H1 (cell line): ENCODE results near the gene CLDN7. TPM values are rescaled to one million over a fixed set of nuclear protein-coding genes. Genes with fewer than 3 reads are reported as not detected.

ENCODE experiments used
- CTCF ChIA-PET: fragments of 300-600 bp; sonication (Branson Sonifier 250); formaldehyde crosslinking; loops from one replicate; lab custom pipeline; 2021; ENCODE audit not compliant: partially characterized antibody; lab: Charles Lee
- POLR2A ChIA-PET: fragments of 300-600 bp; sonication (Branson Sonifier 250); formaldehyde crosslinking; loops from one replicate; lab custom pipeline; 2021; ENCODE audit warnings: inconsistent platforms; ENCODE audit not compliant: partially characterized antibody; lab: Charles Lee
- DNase-seq, 2 experiments: peaks; one replicate each; pipeline versions ENCODE4 v3.0.0 to v3.0.0-alpha.2; 2010 to 2022; ENCODE audit warnings: low spot score in 2 of 2, low read depth in 1 of 2, mixed read lengths in 1 of 2
- FAIRE-seq: peaks from 2 replicates; lab custom pipeline; 2011; peaks lifted over from hg19 to GRCh38; lab: Jason Lieb, UNC
- H2AFZ ChIP-seq: 2 replicates; pipeline ENCODE4 v1.8.1; 2012; ENCODE audit warnings: low read length, inconsistent platforms
- H2AK5ac ChIP-seq: 2 replicates; pipeline ENCODE4 v1.6.1; 2013; ENCODE audit warnings: low read depth, low read length
- H2BK120ac ChIP-seq: replicated peaks from 2 replicates; pipeline ENCODE3; 2013; ENCODE audit warnings: low read depth, low read length, inconsistent platforms
- H2BK12ac ChIP-seq: 2 replicates; pipeline ENCODE4 v1.6.1; 2013; ENCODE audit warnings: low read depth, low read length
- H2BK15ac ChIP-seq: 2 replicates; pipeline ENCODE4 v1.6.1; 2013; ENCODE audit warnings: low read length
- H2BK20ac ChIP-seq: 2 replicates; pipeline ENCODE4 v1.6.1; 2013; ENCODE audit warnings: low read length
- H2BK5ac ChIP-seq: 2 replicates; pipeline ENCODE4 v1.6.1; 2013; ENCODE audit warnings: low read depth, low read length
- H3K14ac ChIP-seq: 2 replicates; pipeline ENCODE4 v1.6.1; 2013; ENCODE audit warnings: inconsistent platforms; ENCODE audit not compliant: insufficient read length
- H3K18ac ChIP-seq: 2 replicates; pipeline ENCODE4 v1.6.1; 2013; ENCODE audit warnings: low read length; ENCODE audit errors: extremely low read depth
- H3K23ac ChIP-seq: 2 replicates; pipeline ENCODE4 v1.6.1; 2013; ENCODE audit warnings: inconsistent platforms; ENCODE audit not compliant: insufficient read length
- H3K23me2 ChIP-seq: 2 replicates; pipeline ENCODE4 v1.6.1; 2013; ENCODE audit warnings: low read depth, low read length
- H3K27ac ChIP-seq: 2 replicates; pipeline ENCODE4 v1.6.1; 2011; ENCODE audit warnings: low read depth, low read length, inconsistent platforms
- H3K27me3 ChIP-seq, 4 experiments: replicated peaks in 1 of 4; 1 replicate in 1 of 4; 2 replicates in 3 of 4; pipeline versions ENCODE4 v1.6.1 to v1.8.1; 2011 to 2013; ENCODE audit warnings: low read length in 3 of 4, mild to moderate bottlenecking in 3 of 4, inconsistent platforms in 2 of 4, mixed read lengths in 2 of 4, moderate library complexity in 1 of 4; ENCODE audit not compliant: control insufficient read depth in 3 of 4, insufficient read depth in 3 of 4; ENCODE audit errors: extremely low read depth in 1 of 4
- H3K36me3 ChIP-seq, 4 experiments: 2 replicates each; pipeline versions ENCODE4 v1.6.1 to v1.8.1; 2011 to 2013; ENCODE audit warnings: mild to moderate bottlenecking in 4 of 4, low read length in 3 of 4, moderate library complexity in 2 of 4, control low read depth in 1 of 4, inconsistent platforms in 1 of 4; ENCODE audit not compliant: insufficient read depth in 4 of 4, control insufficient read depth in 2 of 4
- H3K4ac ChIP-seq: replicated peaks from 2 replicates; pipeline ENCODE3; 2013; ENCODE audit warnings: low read length, low read depth, mixed read lengths, inconsistent platforms; ENCODE audit not compliant: insufficient read length
- H3K4me1 ChIP-seq, 4 experiments: replicated peaks in 1 of 4; 1 replicate in 1 of 4; 2 replicates in 3 of 4; pipeline versions ENCODE4 v1.6.1 to v1.8.1; 2011 to 2013; ENCODE audit warnings: low read length in 3 of 4, inconsistent platforms in 2 of 4, mixed read lengths in 1 of 4; ENCODE audit not compliant: insufficient read depth in 4 of 4, control insufficient read depth in 3 of 4
- H3K4me2 ChIP-seq, 2 experiments: 2 replicates each; pipeline versions ENCODE4 v1.6.1 to v1.8.1; 2011 to 2013; ENCODE audit warnings: low read depth in 2 of 2, low read length in 2 of 2, control low read depth in 1 of 2, inconsistent platforms in 1 of 2, mild to moderate bottlenecking in 1 of 2; ENCODE audit not compliant: insufficient read depth in 1 of 2
- H3K4me3 ChIP-seq, 4 experiments: fragments of 200-600, 300-600 bp in 1 of 4; sonication (generic), shearing (Covaris generic), sonication (Bioruptor Twin) in 1 of 4; 2 replicates each; pipeline versions ENCODE4 v1.5.1 to v1.8.1; 2011 to 2016; ENCODE audit warnings: low read length in 4 of 4, low read depth in 3 of 4, control low read depth in 2 of 4, inconsistent platforms in 2 of 4, mild to moderate bottlenecking in 2 of 4, mixed read lengths in 1 of 4, moderate library complexity in 1 of 4; ENCODE audit not compliant: insufficient read depth in 2 of 4; ENCODE audit errors: extremely low read depth in 1 of 4
- H3K56ac ChIP-seq: replicated peaks from 2 replicates; pipeline ENCODE3; 2013; ENCODE audit warnings: low read depth, mild to moderate bottlenecking, mixed read lengths, low read length, inconsistent platforms; ENCODE audit not compliant: insufficient read length
- H3K79me1 ChIP-seq: 2 replicates; pipeline ENCODE4 v1.6.1; 2013; ENCODE audit warnings: low read depth, low read length, control low read depth
- H3K79me2 ChIP-seq, 2 experiments: 2 replicates each; pipeline versions ENCODE4 v1.6.1 to v1.8.1; 2012 to 2013; ENCODE audit warnings: low read length in 2 of 2, mild to moderate bottlenecking in 2 of 2, inconsistent platforms in 1 of 2; ENCODE audit not compliant: insufficient read depth in 2 of 2, control insufficient read depth in 1 of 2
- H3K9ac ChIP-seq, 4 experiments: replicated peaks in 1 of 4; 1 replicate in 1 of 4; 2 replicates in 3 of 4; pipeline versions ENCODE4 v1.6.1 to v1.8.1; 2011 to 2013; ENCODE audit warnings: low read depth in 3 of 4, low read length in 3 of 4, control low read depth in 2 of 4, mild to moderate bottlenecking in 2 of 4, moderate library complexity in 2 of 4, inconsistent platforms in 1 of 4; ENCODE audit errors: extremely low read depth in 1 of 4
- H3K9me3 ChIP-seq, 2 experiments: 2 replicates each; pipeline versions ENCODE4 v1.6.1 to v1.8.1; 2012 to 2013; ENCODE audit warnings: mild to moderate bottlenecking in 2 of 2, moderate library complexity in 2 of 2, control low read depth in 1 of 2, inconsistent platforms in 1 of 2, low read depth in 1 of 2, low read length in 1 of 2, mixed read lengths in 1 of 2; ENCODE audit not compliant: insufficient read depth in 2 of 2
- H4K20me1 ChIP-seq, 2 experiments: replicated peaks in 1 of 2; 2 replicates each; pipeline versions ENCODE3 to v1.8.1; 2011 to 2013; ENCODE audit warnings: inconsistent platforms in 2 of 2, low read length in 2 of 2, mild to moderate bottlenecking in 1 of 2; ENCODE audit not compliant: insufficient read depth in 2 of 2, control insufficient read depth in 1 of 2
- H4K5ac ChIP-seq: 2 replicates; pipeline ENCODE4 v1.6.1; 2013; ENCODE audit warnings: low read length, low read depth, mixed read lengths, inconsistent platforms; ENCODE audit not compliant: insufficient read length
- H4K8ac ChIP-seq: 2 replicates; pipeline ENCODE4 v1.8.0; 2013; ENCODE audit warnings: mild to moderate bottlenecking, moderate library complexity, low read length, inconsistent platforms; ENCODE audit not compliant: insufficient read depth; ENCODE audit errors: extremely low read depth
- H4K91ac ChIP-seq: replicated peaks from 2 replicates; pipeline ENCODE3; 2013; ENCODE audit warnings: low read length, mixed read lengths, inconsistent platforms; ENCODE audit not compliant: insufficient read length
- ASH2L ChIP-seq: fragments of 200-600, 300-600 bp; sonication (generic); IDR thresholded peaks from one replicate; pipeline ENCODE4 v1.7.1; 2017; ENCODE audit warnings: low read length
- EP300 ChIP-seq, 2 experiments: IDR thresholded peaks; 1 replicate in 1 of 2; 2 replicates in 1 of 2; pipeline ENCODE4 v1.6.1; 2011 to 2012; ENCODE audit warnings: low read depth in 2 of 2, low read length in 2 of 2, mild to moderate bottlenecking in 2 of 2, borderline replicate concordance in 1 of 2, inconsistent platforms in 1 of 2, moderate library complexity in 1 of 2
- MAX ChIP-seq: IDR thresholded peaks from 2 replicates; pipeline ENCODE4 v1.6.1; 2012; ENCODE audit warnings: inconsistent platforms
- SIRT6 ChIP-seq: IDR thresholded peaks from one replicate; pipeline ENCODE4 v1.7.1; 2012; ENCODE audit warnings: low read length, inconsistent platforms
- WGBS, 2 experiments: shearing (Covaris generic) in 1 of 2; methylation state at CpG; one replicate each; pipeline versions ENCODE4 v1.1.6 to v1.1.7; 2013 to 2015; ENCODE audit warnings: low lambda C conversion rate in 2 of 2, mixed read lengths in 2 of 2, inconsistent platforms in 1 of 2, low coverage in 1 of 2, missing lambda C conversion rate in 1 of 2; ENCODE audit not compliant: insufficient replicate concordance in 2 of 2, insufficient coverage in 1 of 2, insufficient read length in 1 of 2; ENCODE audit errors: extremely low coverage in 1 of 2, missing lambda C conversion rate in 1 of 2; 5-methylcytosine and 5-hydroxymethylcytosine counted together
- polyA plus RNA-seq, 7 experiments: library from polyadenylated mRNA; depleted of rRNA in 3 of 7; stranded (reverse) in 5 of 7; unstranded in 2 of 7; fragments of >200 nt in 5 of 7; fragments of 200-250 nt in 2 of 7; gene quantifications; 1 replicate in 5 of 7; 2 replicates in 1 of 7; 4 replicates in 1 of 7; pipeline versions ENCODE4 v1.2.1 to v1.2.3, GENCODE V29; 2011 to 2013; ENCODE audit warnings: missing spikeins in 2 of 7, mixed read lengths in 2 of 7
- total RNA-seq: library from RNA; stranded (reverse); fragmentation: NEBNext Ultra II Directional; extraction: Animal tissue kit (Norgen Biotek cat#: 25700); gene quantifications from 2 replicates; pipeline ENCODE4 v1.2.1, GENCODE V29; 2021

The CLDN7 gene
- total and polyA plus RNA-seq, 2 of the 8 experiments (the other 6 are each of a cell fraction or from before 2014, with no cell fraction given) = 118 to 119 TPM

GRCh38 chr17:7240375-7240774 is 21.9 kb downstream of the CLDN7 start:
- Histone ChIP-seq H3K18ac (no peak overlapping the region), H3K56ac (no peak overlapping the region), H3K14ac (no peak overlapping the region), H3K9me3 (no peaks in the 10 kb centered on the region), H3K4ac (no peak overlapping the region), H2AK5ac (no peak overlapping the region), H2BK15ac (no peak overlapping the region), H4K5ac (no peak overlapping the region), H3K79me1 (peaks cover 8% of the 10 kb centered on the region; the same call in 1 of the 2 replicates), H3K4me2 (peak overlapping the region; percentile 92 to 93; a peak in 3 of 4 replicates), H3K27ac (no peak overlapping the region; the same call in 1 of the 2 replicates), H4K20me1 (peaks cover 10 to 15% of the 10 kb centered on the region in 2 experiments), H3K23ac (no peak overlapping the region), H2BK20ac (no peak overlapping the region), H2BK12ac (no peak overlapping the region), H3K36me3 (peaks cover 12 to 45% (median 30%) of the 10 kb centered on the region in 4 experiments; a peak in 7 of 8 replicates), H4K8ac (no peak overlapping the region), H2BK120ac (no peak overlapping the region), H3K23me2 (peaks cover 18% of the 10 kb centered on the region), H3K4me3 (peak overlapping the region; percentile 19 to 90 (median 77); a peak in 3 of 8 replicates), H2AFZ (no peak overlapping the region), H3K79me2 (peaks cover 0 to 48% of the 10 kb centered on the region in 2 experiments; a peak in 2 of 4 replicates), H4K91ac (no peak overlapping the region), H3K27me3 (no peaks in the 10 kb centered on the region), H2BK5ac (no peak overlapping the region), H3K4me1 (peaks cover 5 to 20% (median 12%) of the 10 kb centered on the region in 4 experiments; a peak in 6 of 7 replicates), H3K9ac (no peak overlapping the region)
- DNase-seq = no peak
- CTCF ChIA-PET = interaction anchor here (0.8 to 6.4 kb wide), 4 partner anchors 20 to 208 kb away, joined by 3 to 46 read pairs (median 14); partner anchors contain the start of genes ACADVL and DLG4
- FAIRE-seq = no peak
- WGBS, 2 experiments = 84% methylated on average over 4 of the region's 4 CpGs; no CpG with 5 or more reads in 1 of the 2 experiments
- TF ChIP-seq MAX (no peak), EP300 (IDR thresholded peaks at IDR 0.05; ENCODE audit: borderline replicate concordance in 1 of 2, low read depth in 2 of 2, low read length in 2 of 2) (no peak), SIRT6 (no peak), ASH2L (no peak)
- POLR2A ChIA-PET = interaction anchor here (0.9 to 19.7 kb wide), 10 partner anchors 8 to 84 kb away, joined by 3 to 386 read pairs (median 8); partner anchors contain the start of genes ACADVL, CLDN7, CTDNEP1 and DLG4
